SH-SY5Y (cell line): ENCODE data around the gene EYA4.

Experiments
- GATA2 ChIP-seq: IDR thresholded peaks from 2 replicates; pipeline ENCODE4 v1.6.1; 2011; ENCODE audit warnings: mild to moderate bottlenecking, low read depth, low read length
- GATA3 ChIP-seq: IDR thresholded peaks from 2 replicates; pipeline ENCODE4 v1.6.1; 2011; ENCODE audit warnings: low read depth, mild to moderate bottlenecking, low read length, moderate library complexity

The EYA4 gene

DNA sequence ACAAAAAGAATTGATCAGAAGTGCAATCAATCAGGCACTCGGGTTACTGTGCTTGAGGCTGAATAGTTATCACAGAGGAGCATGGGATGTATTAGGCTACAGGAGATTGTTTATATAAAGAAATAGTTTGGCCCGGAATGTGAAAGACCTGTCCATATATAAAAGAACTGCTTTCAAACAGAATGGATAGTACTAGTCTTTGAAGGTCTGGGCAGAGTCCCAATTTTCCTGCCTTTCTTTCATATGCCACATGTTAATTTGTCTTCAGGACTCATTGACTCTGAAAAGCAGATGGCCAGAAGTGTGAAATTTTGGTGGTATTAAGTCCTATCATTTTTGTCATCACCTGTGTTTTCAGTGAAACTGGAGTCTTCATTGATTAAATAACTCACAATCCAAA lies 314.5 kb downstream of the EYA4 start:
- TF ChIP-seq GATA2 (no peak), GATA3 (no peak)

GRCh38 chr6:133559926-133560325 lies 318.8 kb downstream of the EYA4 start:
- TF ChIP-seq GATA3 (no peak), GATA2 (no peak)

DNA sequence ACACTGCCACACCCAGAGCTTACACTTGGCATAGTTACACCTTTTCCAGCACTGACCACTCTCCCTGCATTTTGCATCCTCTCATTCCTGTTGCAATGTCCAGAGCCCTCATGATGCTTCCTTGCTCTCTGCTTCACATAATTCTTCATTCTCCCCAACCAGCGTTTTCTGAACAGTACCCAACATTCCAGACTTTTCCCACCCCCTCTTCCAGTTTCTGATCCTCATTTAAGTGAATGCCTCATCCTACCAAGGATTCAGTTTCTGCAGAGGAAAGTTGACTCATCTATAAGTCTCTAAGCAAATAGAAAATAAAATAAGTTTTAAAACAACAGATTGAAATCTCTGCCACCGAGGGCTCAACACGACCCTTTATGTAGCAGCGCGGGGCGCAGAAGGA lies 326.5 kb downstream of the EYA4 start:
- no peak for TF ChIP-seq GATA2

GRCh38 chr6:133568970-133569889 lies 328.1 kb downstream of the EYA4 start:
- TF ChIP-seq GATA3 = no peak
- no peak for TF ChIP-seq GATA2

- TF ChIP-seq GATA3 (no peak), GATA2 (no peak)
Measured at GRCh38 chr6:133571681-133572080, 330.5 kb downstream of the EYA4 start.

- no peak for TF ChIP-seq GATA3
- no peak for TF ChIP-seq GATA2
Measured at GRCh38 chr6:133577851-133578250, 336.7 kb downstream of the EYA4 start.
